IgD-negative memory B cell (primary cell): ENCODE data around the gene PRAC2. TPM values are rescaled to one million over a fixed set of nuclear protein-coding genes. Genes with fewer than 3 reads are reported as not detected.
A peak's percentile ranks its signal among the peaks of the same experiment; 100 is the strongest.

Experiments used
- H3K27ac Mint-ChIP-seq, 3 donors: one replicate each; pipeline ENCODE4 v1.8.0; 2020 to 2022; ENCODE audit warnings: mild to moderate bottlenecking in 3 of 3, mixed read lengths in 3 of 3, moderate library complexity in 1 of 3
- H3K27me3 Mint-ChIP-seq: one replicate; pipeline ENCODE4 v1.8.0; 2021; ENCODE audit warnings: mixed read lengths
- H3K36me3 Mint-ChIP-seq: one replicate; pipeline ENCODE4 v1.8.0; 2020; ENCODE audit warnings: mild to moderate bottlenecking, mixed read lengths
- H3K4me1 Mint-ChIP-seq, 3 donors: one replicate each; pipeline ENCODE4 v1.8.0; 2020 to 2022; ENCODE audit warnings: mixed read lengths in 3 of 3, mild to moderate bottlenecking in 1 of 3
- H3K4me3 Mint-ChIP-seq, 4 donors: one replicate each; pipeline ENCODE4 v1.8.0; 2020 to 2022; ENCODE audit warnings: mild to moderate bottlenecking in 4 of 4, mixed read lengths in 4 of 4, moderate library complexity in 3 of 4
- H3K9me3 Mint-ChIP-seq, 3 donors: one replicate each; pipeline ENCODE4 v1.8.0; 2020 to 2021; ENCODE audit warnings: mixed read lengths in 3 of 3, mild to moderate bottlenecking in 1 of 3
- polyA plus RNA-seq: library from polyadenylated mRNA; unstranded; fragments of 300-500 nt; fragmentation: Illumina TruSeq; gene quantifications from one replicate; pipeline ENCODE4 v1.2.3, GENCODE V29; 2021

PRAC2 gene
- polyA plus RNA-seq, 1 donor from 2014 or later, result not detected

- Mint-ChIP-seq H3K36me3 (peaks cover 1% of the 10 kb centered on the region), H3K4me3 (peak overlapping the region in 3 of 4 donors; percentile 12 to 60 (median 58)), H3K27me3 (peaks cover 63% of the 10 kb centered on the region), H3K4me1 (peaks cover 0 to 16% (median 12%) of the 10 kb centered on the region in 3 donors), H3K9me3 (peaks cover 0 to 9% (median 0%) of the 10 kb centered on the region in 3 donors), H3K27ac (peak overlapping the region; percentile 71 to 74 (median 71))
Observed at GRCh38 chr17:48752399-48753288, 29.7 kb downstream of the PRAC2 start.

- peak overlapping the region in 2 of 4 donors; percentile 56 to 58 for H3K4me3 Mint-ChIP-seq
- H3K4me1 Mint-ChIP-seq, result peaks cover 0 to 16% (median 12%) of the 10 kb centered on the region in 3 donors
- peaks cover 68% of the 10 kb centered on the region for H3K27me3 Mint-ChIP-seq
- peaks cover 1% of the 10 kb centered on the region for H3K36me3 Mint-ChIP-seq
- peak overlapping the region; percentile 55 to 76 (median 74) for H3K27ac Mint-ChIP-seq
- peaks cover 0 to 7% (median 0%) of the 10 kb centered on the region in 3 donors for H3K9me3 Mint-ChIP-seq
Observed at GRCh38 chr17:48753794-48754499, 31.0 kb downstream of the PRAC2 start.

GRCh38 chr17:48754500-48755261 lies 31.7 kb downstream of the PRAC2 start:
- peaks cover 0 to 16% (median 12%) of the 10 kb centered on the region in 3 donors for H3K4me1 Mint-ChIP-seq
- peaks cover 1% of the 10 kb centered on the region for H3K36me3 Mint-ChIP-seq
- H3K4me3 Mint-ChIP-seq, result peak overlapping the region in 2 of 4 donors; percentile 44 to 66

GRCh38 chr17:48755356-48755755 lies 32.4 kb downstream of the PRAC2 start:
- H3K27me3 Mint-ChIP-seq, result peaks cover 66% of the 10 kb centered on the region
- peak overlapping the region in 2 of 3 donors; percentile 26 to 67 for H3K27ac Mint-ChIP-seq
- H3K4me3 Mint-ChIP-seq, result peak overlapping the region in 2 of 4 donors; percentile 44 to 66
- H3K36me3 Mint-ChIP-seq, result peaks cover 1% of the 10 kb centered on the region
- H3K9me3 Mint-ChIP-seq, result peaks cover 0 to 2% (median 0%) of the 10 kb centered on the region in 3 donors
- peaks cover 0 to 16% (median 12%) of the 10 kb centered on the region in 3 donors for H3K4me1 Mint-ChIP-seq

More at GRCh38 chr17:48754500-48755261, 31.7 kb downstream of the PRAC2 start:
- Mint-ChIP-seq H3K9me3 (peaks cover 0 to 2% (median 0%) of the 10 kb centered on the region in 3 donors), H3K27me3 (peaks cover 65% of the 10 kb centered on the region), H3K27ac (peak overlapping the region; percentile 31 to 76 (median 74))

GRCh38 chr17:48756830-48757251 lies 33.9 kb downstream of the PRAC2 start:
- Mint-ChIP-seq H3K4me1 (peaks cover 0 to 14% (median 12%) of the 10 kb centered on the region in 3 donors), H3K9me3 (peaks cover 0 to 2% (median 0%) of the 10 kb centered on the region in 3 donors), H3K4me3 (peak overlapping the region in 1 of 4 donors; percentile 42), H3K36me3 (peaks cover 1% of the 10 kb centered on the region), H3K27ac (peak overlapping the region in 1 of 3 donors; percentile 77), H3K27me3 (peaks cover 69% of the 10 kb centered on the region)

- Mint-ChIP-seq H3K27ac (peak overlapping the region in 1 of 3 donors; percentile 52), H3K4me3 (peak overlapping the region in 1 of 4 donors; percentile 17), H3K9me3 (peaks cover 0 to 5% (median 0%) of the 10 kb centered on the region in 3 donors), H3K4me1 (peaks cover 0 to 12% (median 12%) of the 10 kb centered on the region in 3 donors), H3K36me3 (peaks cover 1% of the 10 kb centered on the region), H3K27me3 (peaks cover 70% of the 10 kb centered on the region)
Observed at GRCh38 chr17:48757524-48757961, 34.6 kb downstream of the PRAC2 start.

GRCh38 chr17:48759288-48759687 lies 36.3 kb downstream of the PRAC2 start:
- Mint-ChIP-seq H3K27me3 (peaks cover 66% of the 10 kb centered on the region), H3K4me1 (peaks cover 0 to 4% (median 3%) of the 10 kb centered on the region in 3 donors), H3K36me3 (peaks cover 1% of the 10 kb centered on the region), H3K27ac (no peak overlapping the region), H3K4me3 (no peak overlapping the region), H3K9me3 (peaks cover 0 to 5% (median 0%) of the 10 kb centered on the region in 3 donors)

- Mint-ChIP-seq H3K27ac (no peak overlapping the region), H3K4me3 (no peak overlapping the region), H3K36me3 (no peaks in the 10 kb centered on the region), H3K4me1 (peaks cover 0 to 4% (median 0%) of the 10 kb centered on the region in 3 donors), H3K9me3 (peaks cover 0 to 5% (median 0%) of the 10 kb centered on the region in 3 donors), H3K27me3 (peaks cover 60% of the 10 kb centered on the region)
Observed at GRCh38 chr17:48760411-48760810, 37.4 kb downstream of the PRAC2 start.

GRCh38 chr17:48761114-48761513 lies 38.1 kb downstream of the PRAC2 start:
- Mint-ChIP-seq H3K4me3 (no peak overlapping the region), H3K27me3 (peaks cover 59% of the 10 kb centered on the region), H3K36me3 (no peaks in the 10 kb centered on the region), H3K4me1 (peaks cover 0 to 4% (median 0%) of the 10 kb centered on the region in 3 donors), H3K9me3 (peaks cover 0 to 5% (median 0%) of the 10 kb centered on the region in 3 donors), H3K27ac (no peak overlapping the region)

- peaks cover 1% of the 10 kb centered on the region for H3K36me3 Mint-ChIP-seq
- H3K27ac Mint-ChIP-seq, result no peak overlapping the region
- H3K4me1 Mint-ChIP-seq, result no peaks in the 10 kb centered on the region
- peaks cover 0 to 2% (median 0%) of the 10 kb centered on the region in 3 donors for H3K9me3 Mint-ChIP-seq
- peaks cover 40% of the 10 kb centered on the region for H3K27me3 Mint-ChIP-seq
- H3K4me3 Mint-ChIP-seq, result no peak overlapping the region
Observed at GRCh38 chr17:48767263-48767774, 44.3 kb downstream of the PRAC2 start.

GRCh38 chr17:48769009-48769675 lies 46.2 kb downstream of the PRAC2 start:
- Mint-ChIP-seq H3K4me3 (no peak overlapping the region), H3K27ac (no peak overlapping the region), H3K4me1 (peaks cover 0 to 1% (median 0%) of the 10 kb centered on the region in 3 donors), H3K27me3 (peaks cover 32% of the 10 kb centered on the region), H3K9me3 (no peaks in the 10 kb centered on the region), H3K36me3 (peaks cover 1% of the 10 kb centered on the region)

GRCh38 chr17:48770954-48771353 lies 48.0 kb downstream of the PRAC2 start:
- Mint-ChIP-seq H3K27ac (no peak overlapping the region), H3K36me3 (peaks cover 3% of the 10 kb centered on the region), H3K9me3 (no peaks in the 10 kb centered on the region), H3K4me3 (no peak overlapping the region), H3K27me3 (peaks cover 34% of the 10 kb centered on the region), H3K4me1 (peaks cover 0 to 1% (median 0%) of the 10 kb centered on the region in 3 donors)

- peaks cover 0 to 1% (median 0%) of the 10 kb centered on the region in 3 donors for H3K4me1 Mint-ChIP-seq
- peaks cover 3% of the 10 kb centered on the region for H3K36me3 Mint-ChIP-seq
- H3K4me3 Mint-ChIP-seq, result no peak overlapping the region
- H3K9me3 Mint-ChIP-seq, result no peaks in the 10 kb centered on the region
- peaks cover 32% of the 10 kb centered on the region for H3K27me3 Mint-ChIP-seq
- no peak overlapping the region for H3K27ac Mint-ChIP-seq
Observed at GRCh38 chr17:48773245-48773644, 50.3 kb downstream of the PRAC2 start.
